SH-SY5Y (cell line): ENCODE measurements around the gene KRT83.

Experiments
- GATA2 ChIP-seq: IDR thresholded peaks from 2 replicates; pipeline ENCODE4 v1.6.1; 2011; ENCODE audit warnings: mild to moderate bottlenecking, low read depth, low read length
- GATA3 ChIP-seq: IDR thresholded peaks from 2 replicates; pipeline ENCODE4 v1.6.1; 2011; ENCODE audit warnings: low read depth, mild to moderate bottlenecking, low read length, moderate library complexity

KRT83 gene

GRCh38 chr12:52270541-52271070 lies 50.6 kb downstream of the KRT83 start:
- TF ChIP-seq GATA2: no peak
- no peak for TF ChIP-seq GATA3

- no peak for TF ChIP-seq GATA3
- no peak for TF ChIP-seq GATA2
These were observed 53.0 kb downstream of the KRT83 start for GRCh38 chr12:52268212-52268611.

- TF ChIP-seq GATA3: no peak
- TF ChIP-seq GATA2: no peak
These were observed 53.5 kb downstream of the KRT83 start for GRCh38 chr12:52267699-52268098.

- TF ChIP-seq GATA3 (no peak), GATA2 (no peak)
These were observed 53.9 kb downstream of the KRT83 start for GRCh38 chr12:52267266-52267665.

- TF ChIP-seq GATA3 (no peak), GATA2 (no peak)
These were observed 54.7 kb downstream of the KRT83 start for GRCh38 chr12:52266514-52266913.

- no peak for TF ChIP-seq GATA2
- TF ChIP-seq GATA3: no peak
These were observed 56.8 kb downstream of the KRT83 start for GRCh38 chr12:52264435-52264825.
